MV-4-11 (cell line): ENCODE measurements around the gene MOK.

Experiments
- DNase-seq: peaks from one replicate; lab custom pipeline; 2025; lab: John Stamatoyannopoulos, UW

Gene MOK

DNA sequence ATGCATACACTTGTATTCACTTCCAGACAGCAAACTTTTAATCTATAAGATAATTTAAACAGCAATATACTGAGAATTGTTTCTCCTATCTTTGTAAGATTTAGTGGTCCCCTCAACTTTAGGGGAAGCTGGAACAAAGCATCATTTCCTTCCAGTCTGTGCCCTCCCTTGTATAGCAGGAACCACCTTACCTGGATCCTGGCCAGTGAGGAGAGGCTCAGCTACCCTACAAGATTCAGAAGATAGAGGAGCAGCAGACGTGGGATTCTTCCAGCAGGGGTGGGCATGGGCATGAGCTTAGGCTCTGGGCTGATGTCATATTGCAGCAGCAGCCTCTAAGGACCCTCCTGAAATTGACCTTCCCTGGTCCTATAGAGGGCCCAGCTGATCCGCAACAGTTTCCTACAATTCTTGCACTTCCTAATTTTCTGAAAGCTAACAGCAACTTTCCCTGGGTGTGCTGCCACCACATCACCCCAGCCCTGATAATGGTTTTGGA lies 21.3 kb downstream of the MOK start:
- no peak for DNase-seq

DNA sequence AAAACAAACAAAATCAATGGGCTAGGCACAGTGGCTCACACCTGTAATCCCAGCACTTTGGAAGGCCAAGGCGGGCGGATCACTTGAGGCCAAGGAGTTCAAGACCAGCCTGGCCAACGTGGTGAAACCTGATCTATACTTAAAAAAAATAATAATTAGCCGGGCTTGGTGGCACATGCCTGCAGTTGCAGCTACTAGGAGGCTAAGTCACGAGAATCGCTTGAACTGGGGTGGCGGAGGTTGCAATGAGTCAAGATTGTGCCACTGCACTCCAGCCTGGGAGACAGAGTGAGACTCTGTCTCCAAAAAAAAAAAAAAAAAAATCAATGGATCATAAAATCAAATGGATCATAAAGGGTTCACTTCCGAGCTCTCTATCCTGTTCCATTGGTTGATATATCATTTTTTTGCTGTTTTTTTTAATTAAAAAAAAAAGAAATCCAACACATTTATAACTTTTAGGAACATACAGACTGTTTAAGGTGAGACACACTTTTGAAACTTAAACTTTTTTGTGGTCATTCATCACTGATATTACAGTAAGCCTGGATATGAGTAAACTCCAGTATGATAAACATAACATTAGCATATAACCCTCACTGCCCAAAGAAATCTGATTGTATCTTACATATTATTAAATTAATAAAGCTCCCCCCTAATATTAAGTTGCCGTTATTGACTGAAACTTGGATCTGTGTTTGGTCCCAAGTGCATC lies 22.1 kb downstream of the MOK start:
- DNase-seq = no peak

DNA sequence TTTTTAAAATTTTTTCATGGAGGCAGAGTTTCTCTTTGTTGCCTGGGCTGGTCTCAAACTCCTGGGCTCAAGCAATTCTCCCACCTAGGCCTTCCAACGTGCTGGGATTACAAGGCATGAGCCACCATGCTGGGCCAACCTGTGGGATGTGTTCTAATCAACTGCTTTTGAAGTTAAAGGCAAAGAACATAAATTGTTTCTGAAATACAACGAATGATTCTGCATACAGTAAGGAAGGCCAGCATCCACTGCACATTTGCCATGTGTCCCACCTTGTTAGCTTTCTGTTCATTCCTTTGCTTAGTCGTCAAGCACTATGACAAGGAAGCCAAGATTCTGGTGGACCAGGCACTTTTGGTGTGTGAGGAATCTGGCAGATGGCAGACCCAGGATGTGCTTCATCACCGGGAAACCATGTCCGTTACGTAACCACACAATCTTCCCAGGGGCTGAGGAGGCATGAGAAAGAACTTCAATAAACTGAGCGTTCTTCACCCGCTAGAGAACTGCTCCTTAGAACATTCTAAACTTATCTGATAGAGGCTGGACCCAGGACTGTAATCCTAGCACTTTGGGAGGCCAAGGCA lies 24.5 kb downstream of the MOK start:
- no peak for DNase-seq

DNA sequence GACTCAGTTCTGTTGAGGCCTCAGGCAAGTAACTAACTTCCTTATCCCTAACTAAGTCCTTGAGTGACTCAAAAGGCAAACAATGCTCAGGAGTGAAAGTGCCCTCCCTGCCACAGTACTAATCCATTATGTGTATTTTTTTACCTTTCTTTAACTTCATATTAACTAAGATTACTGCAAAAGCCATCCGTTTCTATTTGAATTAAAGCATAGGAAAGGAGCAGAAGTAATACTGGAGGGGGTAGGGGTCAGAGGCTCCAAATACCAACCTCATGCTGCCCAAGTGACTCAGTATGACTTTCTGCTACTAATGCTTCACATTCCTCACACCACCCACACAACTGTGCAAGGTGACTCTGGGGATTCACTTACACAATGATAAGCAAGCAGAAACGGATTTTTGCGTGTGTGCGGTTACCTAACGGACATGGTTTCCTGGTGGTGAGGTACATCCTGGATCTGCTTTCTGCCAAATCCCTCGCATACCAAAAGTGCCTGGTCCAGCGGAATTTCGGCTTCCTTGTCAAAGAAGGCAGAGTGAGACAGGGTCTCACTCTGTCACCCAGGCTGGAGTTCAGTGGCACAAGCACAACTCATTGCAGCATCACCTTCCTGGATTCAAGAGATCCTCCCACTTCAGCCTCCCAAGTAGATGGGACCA lies 25.1 kb downstream of the MOK start:
- DNase-seq = no peak

DNA sequence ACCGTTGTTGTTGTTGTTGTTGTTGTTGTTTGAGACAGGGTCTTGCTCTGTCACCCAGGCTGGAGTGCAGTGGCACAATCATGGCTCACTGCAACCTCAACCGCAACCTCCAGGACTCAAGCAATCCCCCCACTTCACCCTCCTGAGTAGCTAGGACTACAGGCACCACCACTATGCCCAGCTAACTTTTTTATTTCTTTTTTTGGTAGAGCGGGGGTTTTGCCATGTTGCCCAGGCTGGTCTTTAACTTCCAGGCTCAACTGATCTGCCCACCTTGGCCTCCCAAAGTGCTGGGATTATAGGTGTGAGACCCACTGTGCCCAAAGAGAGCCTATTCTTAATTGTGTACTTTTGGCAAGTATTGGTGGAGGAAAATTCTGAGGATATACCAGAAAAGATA lies 25.7 kb downstream of the MOK start:
- DNase-seq = no peak

DNA sequence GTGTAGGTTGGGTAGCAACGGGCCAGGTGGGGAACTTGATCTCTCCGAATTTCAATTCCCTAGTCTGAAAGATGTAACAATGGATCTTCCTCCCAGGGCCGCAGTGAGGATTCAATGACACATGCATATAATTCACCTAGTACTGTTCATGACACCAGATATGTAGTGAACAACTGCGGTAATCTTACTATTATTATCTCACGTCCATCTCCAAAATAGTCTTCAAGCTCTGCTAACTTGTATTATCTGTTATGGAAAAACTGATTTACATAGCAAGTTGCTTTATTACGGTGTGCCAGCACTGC lies 26.4 kb downstream of the MOK start:
- DNase-seq = no peak

DNA sequence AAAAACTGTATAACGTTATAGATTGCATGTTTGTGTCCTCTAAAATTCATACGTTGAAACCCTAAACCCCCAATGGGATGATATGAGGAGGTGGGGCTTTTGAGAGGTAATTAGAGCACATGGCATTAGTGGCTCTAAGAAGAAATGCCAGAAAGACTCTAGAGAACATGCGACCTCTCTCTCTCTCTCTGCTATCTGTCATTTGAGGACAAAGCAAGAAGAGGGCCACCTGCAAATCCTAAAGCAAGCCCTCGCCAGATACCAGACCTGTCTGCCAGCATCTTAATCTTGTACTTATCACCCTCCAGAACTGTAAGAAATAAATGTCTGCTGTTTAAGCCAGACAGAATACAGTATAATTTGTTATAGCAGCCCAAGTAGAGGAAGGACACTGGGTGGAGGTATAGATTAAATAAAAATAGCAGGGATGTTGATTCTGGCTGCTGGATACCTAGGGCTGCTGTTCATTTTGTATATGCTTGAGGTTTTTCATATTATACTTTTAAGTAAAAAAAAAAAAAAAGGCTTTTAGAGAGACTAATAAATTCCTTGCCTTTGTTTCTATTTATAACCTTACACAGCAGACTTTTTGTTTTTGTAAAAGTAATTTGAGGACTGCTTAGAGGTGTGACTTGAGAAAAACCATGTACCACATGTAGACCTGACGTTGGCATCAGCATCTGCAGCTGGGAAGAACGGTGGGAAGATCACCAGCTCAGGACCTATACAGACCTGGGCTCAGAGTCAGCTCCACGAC lies 26.9 kb downstream of the MOK start:
- no peak for DNase-seq

DNA sequence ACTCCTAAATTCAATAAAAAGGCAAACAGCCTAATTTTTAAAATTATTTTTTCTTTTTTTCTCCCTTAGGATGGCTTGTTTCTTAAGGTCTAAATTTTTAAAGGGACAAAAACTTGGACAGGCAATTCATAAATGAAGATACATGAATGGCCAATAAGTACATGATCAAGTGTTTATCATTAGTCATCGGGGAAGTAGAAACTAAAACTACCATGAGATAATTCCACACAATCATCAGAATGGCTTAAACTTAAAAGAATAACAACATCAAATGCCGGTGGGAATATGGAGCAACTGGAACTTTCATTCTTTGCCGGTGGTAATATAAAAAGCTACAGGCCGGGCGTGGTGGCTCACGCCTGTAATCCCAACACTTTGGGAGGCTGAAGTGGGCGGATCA lies 29.1 kb downstream of the MOK start:
- DNase-seq = no peak

DNA sequence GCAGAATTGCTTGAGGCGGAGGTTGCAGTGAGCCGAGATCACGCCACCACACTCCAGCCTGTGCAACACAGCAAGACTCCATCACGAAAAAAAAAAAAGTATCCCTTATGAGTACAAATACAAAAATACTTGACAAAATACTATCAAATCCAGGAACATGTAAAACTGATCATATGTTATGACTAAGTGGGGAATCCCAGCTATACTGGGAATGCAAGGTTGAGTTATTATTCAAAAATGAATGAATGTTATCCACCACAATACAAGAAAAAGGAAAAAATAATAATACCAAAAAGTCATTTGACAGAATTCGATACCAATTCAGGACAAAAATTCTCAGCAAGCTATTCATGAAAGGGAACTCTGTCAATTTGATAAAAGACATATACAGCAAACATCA lies 32.6 kb downstream of the MOK start:
- DNase-seq = no peak

DNA sequence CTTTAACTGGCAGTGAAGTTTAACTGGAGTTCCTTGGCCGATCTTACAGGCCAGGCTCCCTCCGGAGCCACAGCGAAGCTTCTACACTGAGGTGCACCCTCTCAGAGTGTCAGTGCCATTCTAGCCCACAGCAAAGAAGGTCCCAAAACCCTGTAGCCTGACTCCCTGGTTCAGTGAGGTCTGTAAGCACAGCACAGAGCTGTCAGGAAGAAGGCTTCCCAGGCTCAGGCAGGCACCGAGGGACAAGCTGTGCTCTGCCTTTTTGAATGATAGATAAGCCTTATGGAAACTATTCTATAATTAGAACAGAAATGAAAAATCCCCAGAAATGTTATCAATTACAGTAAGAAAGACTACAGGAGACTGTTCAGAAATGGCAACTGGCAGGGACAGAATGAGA lies 40.2 kb downstream of the MOK start:
- no peak for DNase-seq

DNA sequence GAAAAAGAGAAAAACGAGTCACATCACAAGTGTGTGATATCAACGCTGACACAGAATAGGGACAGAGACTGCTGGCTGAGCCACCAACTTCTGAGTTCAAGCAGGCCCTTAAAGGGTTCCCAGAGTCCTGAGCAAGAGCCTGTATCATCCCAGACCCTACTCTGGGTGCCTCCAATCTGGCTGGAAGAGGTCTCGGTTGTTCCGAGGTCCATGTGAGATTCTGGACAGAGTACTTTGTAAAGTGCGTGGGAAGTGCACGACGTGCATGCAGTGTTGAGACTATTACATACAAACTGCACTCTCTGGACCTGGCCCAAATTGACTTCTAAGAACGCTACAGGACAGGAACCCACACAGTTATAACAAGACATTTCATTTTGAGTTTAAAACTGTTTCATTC lies 40.6 kb downstream of the MOK start:
- no peak for DNase-seq

DNA sequence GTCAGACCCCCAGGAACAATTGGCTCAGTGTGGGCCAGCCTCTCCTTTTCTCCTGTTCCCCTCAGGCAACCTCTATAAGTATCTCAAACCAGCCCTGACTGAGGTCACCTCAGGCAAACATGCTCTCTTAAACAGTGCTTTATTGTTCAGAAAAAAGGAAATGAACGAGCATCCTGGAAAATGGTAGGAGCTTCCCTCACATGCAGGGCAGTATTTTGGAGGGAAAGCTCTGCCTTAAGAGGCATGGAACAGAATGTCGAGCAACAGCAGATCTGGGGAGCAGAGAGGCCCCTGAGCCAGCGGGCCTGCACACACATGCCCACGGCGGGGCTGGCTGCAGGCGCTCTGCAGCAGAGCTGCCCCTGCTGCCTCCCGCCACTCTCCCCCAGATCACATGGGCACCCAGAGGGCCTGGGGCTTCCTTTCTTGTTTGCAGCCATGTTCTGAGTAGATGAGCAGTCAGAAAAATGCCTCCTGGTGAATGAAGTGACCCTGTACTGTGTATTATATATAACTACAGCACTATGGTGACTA lies 42.0 kb downstream of the MOK start:
- no peak for DNase-seq

DNA sequence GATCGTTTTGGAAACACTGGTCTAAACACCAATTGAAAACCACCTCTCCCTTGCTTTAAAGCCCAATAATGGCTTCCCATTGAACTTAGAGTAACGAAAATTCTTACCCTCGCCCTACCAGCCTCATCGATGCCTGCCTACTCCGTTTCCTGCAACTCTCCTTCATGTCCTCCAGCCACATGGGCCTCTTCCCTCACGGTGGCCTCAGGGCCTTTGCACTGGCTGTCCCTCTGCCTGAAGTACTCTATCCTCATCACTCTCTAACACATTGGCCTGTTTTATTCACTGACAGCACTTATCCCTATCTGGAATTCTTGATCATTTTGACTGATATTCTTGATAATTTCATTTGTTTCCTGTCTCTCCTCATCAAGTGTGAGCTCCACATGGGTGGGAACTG lies 46.8 kb downstream of the MOK start:
- no peak for DNase-seq

DNA sequence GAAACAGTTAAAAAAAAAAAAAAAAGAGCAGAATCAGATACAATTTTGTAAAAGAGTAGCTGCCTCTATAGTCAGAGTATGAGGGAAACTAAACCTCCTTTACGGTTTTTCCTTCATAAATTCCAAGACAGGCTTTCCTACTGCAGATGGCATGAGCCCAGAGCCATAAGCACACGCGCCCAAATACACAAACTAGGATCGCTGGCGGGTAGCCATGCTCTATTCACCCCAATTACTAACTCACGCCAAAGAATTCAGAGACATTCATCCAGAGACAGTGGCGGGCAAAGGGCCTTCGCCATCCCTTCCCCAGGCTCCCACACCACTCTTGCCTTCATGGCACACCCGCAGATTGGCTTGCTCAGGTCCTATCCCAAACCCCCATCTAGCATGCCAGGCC lies 48.2 kb downstream of the MOK start:
- no peak for DNase-seq

DNA sequence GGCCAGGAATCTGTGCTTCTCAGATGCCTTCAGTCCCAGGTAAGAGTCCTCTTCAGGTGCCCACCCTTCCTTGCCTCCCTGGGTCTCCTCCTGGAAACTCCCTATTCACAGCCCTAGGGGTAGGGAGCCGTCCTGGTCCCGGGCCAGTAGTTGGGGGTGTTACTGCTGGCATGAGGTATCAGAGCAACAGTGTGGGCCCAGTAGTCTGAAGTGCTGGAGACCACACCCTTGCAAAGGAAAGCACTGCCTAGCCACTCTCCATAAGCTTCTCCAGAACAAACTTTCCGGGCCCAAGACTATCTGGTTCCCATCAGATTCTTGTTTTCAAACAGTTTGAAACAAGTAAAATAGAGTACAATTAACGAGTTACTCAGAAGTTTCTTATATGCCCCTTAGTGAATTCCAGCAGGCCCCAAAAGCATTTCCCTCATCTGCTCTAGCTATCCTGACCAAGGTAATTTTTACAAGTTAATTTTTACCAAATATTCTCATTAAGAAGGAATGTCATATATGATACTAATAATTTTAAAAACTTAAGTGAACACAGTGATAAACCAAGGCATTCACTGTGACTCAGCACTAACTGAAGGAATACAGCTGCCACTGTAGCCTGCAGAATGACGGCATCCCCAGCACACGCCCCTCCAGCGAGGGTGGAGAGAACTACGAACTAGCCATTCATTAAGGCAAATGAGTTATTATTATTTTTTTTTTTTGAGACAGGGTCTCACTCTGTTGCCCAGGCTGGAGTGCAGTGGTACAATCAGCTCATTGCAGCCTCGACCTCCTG lies 49.4 kb downstream of the MOK start:
- no peak for DNase-seq

DNA sequence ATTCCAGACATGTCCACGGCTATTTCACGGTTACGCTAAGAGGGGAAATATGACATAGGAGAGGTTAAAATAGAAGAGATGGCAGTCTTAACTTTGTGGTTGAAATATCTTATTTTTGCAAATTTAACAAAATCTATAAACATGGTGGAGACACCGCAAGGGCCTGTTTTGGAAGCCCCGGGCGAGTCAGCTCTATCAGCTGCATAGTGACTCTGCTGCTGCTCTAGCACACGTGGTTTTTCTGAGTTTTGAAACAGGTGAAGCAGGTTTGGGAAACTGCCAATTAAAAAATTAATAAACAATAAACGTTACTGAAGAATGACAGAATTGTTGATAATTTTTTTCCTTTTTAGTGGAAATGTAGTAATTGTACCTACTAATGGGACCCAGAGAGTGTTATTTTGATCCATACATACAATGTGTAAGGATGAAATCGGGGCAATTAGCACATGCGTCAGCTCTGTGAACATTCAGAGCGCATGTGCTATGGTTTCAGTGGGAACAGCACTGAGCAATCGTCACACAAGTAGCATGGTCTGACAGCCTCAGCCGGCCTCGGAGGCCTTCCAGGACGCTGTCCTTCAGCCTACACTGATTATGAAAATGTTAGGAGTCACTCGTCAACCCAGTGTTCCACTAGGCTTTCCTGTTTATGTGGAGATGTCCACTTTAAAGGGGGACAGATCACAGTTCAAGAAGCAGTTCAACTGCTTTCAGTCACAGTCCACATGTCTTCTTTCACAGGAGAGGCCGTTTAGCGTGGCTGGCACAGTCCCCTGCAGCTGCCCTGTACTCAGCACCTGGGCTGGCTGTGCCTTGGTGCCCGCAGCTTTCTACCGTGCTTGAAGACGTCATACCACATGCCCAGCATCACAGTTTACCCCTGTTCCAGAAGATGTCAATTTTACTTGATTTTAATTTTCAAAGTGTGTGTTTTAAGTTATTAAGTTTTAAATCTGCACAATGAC lies 51.8 kb downstream of the MOK start:
- no peak for DNase-seq

DNA sequence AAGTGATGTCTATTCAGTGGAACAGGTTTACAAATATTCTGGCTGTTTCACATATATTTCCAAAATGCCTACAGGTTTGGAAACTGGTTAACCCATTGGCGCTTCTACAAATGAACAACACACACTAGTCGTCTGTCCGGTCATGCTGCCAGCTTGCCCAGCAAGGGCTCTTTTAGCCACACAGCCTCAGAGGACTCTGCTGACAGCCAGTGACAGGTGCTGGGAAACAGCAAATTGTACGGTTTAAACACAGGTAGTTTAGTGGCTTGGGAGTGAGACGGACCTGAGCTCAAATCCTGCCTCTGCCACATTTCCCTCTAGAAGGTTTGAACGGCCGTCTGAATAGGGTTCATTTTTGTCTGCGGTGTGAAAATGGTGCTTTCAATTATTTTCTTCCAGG lies 53.8 kb downstream of the MOK start:
- no peak for DNase-seq

DNA sequence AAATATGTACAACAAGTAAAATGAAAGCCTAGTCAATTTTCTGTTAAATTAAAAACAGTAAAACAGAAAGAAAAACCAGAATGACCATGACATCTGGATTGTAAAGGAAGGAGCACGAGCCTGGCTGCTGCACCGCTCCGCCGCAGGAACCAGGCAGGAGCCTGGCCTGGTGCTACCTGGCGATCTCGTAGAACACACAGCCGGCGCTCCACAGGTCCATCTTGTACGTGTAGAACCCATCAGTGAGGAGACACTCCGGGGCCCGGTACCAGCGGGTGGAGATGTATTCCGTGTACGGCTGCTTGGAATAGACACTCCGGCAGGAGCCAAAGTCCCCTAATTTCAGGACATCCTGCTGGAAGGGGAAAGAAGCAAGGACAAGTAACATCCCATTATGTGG lies 54.3 kb downstream of the MOK start:
- DNase-seq = no peak

DNA sequence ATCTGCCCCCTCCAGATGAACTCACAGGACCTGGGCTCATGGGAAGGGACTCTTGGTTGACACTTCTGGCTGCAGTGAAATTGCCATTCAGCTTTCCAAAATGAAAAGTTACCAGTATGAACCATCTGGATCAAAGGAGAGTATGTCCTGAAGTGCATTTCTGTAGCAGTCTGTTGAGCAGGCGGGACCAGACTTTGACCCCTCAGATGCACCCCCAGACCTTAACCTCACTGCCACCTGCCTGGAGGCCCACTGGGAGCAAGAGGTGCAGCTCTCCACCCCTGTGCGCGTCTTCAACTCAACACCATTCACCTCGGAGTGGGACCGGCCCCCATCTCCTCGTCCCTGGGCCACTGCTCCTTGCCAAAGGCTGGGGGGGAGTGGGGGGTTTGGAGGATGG lies 55.0 kb downstream of the MOK start:
- no peak for DNase-seq

DNA sequence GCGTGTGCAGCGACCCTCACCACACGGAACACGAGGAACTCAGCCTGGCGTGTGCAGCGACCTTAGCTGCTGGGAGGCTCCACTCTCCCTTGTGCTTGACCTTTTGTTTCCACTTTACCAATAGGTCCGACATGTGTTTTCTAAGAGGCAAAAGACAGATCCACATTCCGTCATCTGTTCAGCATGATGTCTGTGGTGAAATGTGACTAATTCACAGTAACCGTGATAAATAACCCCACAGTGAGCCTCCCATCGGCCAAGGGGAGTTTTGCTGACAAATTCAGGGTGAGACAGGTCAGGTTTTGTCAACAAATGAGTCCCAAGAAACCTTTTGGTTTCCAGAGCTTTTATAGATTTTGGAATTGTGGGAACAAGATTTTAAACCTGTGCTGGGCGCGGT lies 55.9 kb downstream of the MOK start:
- no peak for DNase-seq

DNA sequence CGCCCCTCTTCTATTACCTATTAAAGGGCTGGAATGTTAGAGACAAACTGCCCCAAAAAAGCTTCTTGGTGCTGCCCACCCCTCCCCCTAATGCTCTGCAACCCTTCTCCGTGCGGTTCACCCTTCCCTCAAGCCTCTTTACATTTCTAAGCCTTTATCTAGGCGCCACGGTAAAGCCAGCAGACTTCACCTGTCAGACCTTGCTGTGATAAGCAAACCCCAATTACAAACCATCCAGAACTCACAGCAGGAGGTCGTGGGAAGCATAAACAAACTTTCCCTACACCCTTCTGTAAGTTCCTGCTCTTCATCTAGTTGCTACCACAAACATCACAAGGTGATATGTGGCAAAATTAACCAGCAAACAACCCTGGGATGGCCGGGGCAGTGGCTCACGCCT lies 56.8 kb downstream of the MOK start:
- no peak for DNase-seq
